Smooth muscle cell (in vitro differentiated cells): ENCODE measurements around the gene TACR1. TPM values are rescaled to one million over a fixed set of nuclear protein-coding genes. Genes with fewer than 3 reads are reported as not detected.
A peak's percentile ranks its signal among the peaks of the same experiment; 100 is the strongest.

Experiments used
- DNase-seq: peaks from one replicate; lab custom pipeline; 2025; ENCODE audit not compliant: unreplicated experiment; lab: John Stamatoyannopoulos, UW
- H2AFZ ChIP-seq: fragments of 200-600 bp; sonication (generic); 2 replicates; pipeline ENCODE4 v1.6.0; 2016; ENCODE audit warnings: antibody characterized with exemption, low read depth, mild to moderate bottlenecking
- H3F3A ChIP-seq: fragments of 200-600 bp; sonication (generic); 2 replicates; pipeline ENCODE4 v1.6.0; 2017; ENCODE audit warnings: antibody characterized with exemption, low read depth
- H3K27ac ChIP-seq: fragments of 200-600 bp; sonication (generic); 2 replicates; pipeline ENCODE4 v1.5.1; 2016; ENCODE audit warnings: low read depth, mild to moderate bottlenecking
- H3K27me3 ChIP-seq: fragments of 200-600 bp; sonication (generic); 2 replicates; pipeline ENCODE4 v1.6.1; 2016; ENCODE audit warnings: low read depth, mild to moderate bottlenecking
- H3K36me3 ChIP-seq: fragments of 200-600 bp; sonication (generic); 2 replicates; pipeline ENCODE4 v1.5.1; 2016; ENCODE audit warnings: low read depth
- H3K4me1 ChIP-seq: fragments of 200-600 bp; sonication (generic); 2 replicates; pipeline ENCODE4 v1.5.1; 2016; ENCODE audit warnings: low read depth
- H3K4me2 ChIP-seq: fragments of 200-600 bp; sonication (generic); 2 replicates; pipeline ENCODE4 v1.6.0; 2016; ENCODE audit warnings: mild to moderate bottlenecking
- H3K4me3 ChIP-seq: fragments of 200-600 bp; sonication (generic); 2 replicates; pipeline ENCODE4 v1.5.1; 2016; ENCODE audit warnings: mild to moderate bottlenecking
- H3K79me2 ChIP-seq: fragments of 200-600 bp; sonication (generic); 2 replicates; pipeline ENCODE4 v1.6.0; 2016; ENCODE audit warnings: low read depth, mild to moderate bottlenecking
- H3K9ac ChIP-seq: fragments of 200-600 bp; sonication (generic); 2 replicates; pipeline ENCODE4 v1.6.0; 2016; ENCODE audit warnings: low read depth
- H3K9me3 ChIP-seq: fragments of 200-600 bp; sonication (generic); replicated peaks from 2 replicates; pipeline ENCODE4 v1.5.1; 2016; ENCODE audit warnings: low read depth
- H4K20me1 ChIP-seq: fragments of 200-600 bp; sonication (generic); 2 replicates; pipeline ENCODE4 v1.6.0; 2016; ENCODE audit warnings: low read depth
- WGBS: methylation state at CpG from one replicate; pipeline ENCODE4 v1.1.7; 2016; ENCODE audit warnings: low lambda C conversion rate; 5-methylcytosine and 5-hydroxymethylcytosine counted together
- polyA plus RNA-seq: library from polyadenylated mRNA; unstranded; fragments of >200 nt; fragmentation: Nextera tagmentation; extraction: Ambion mirVana; gene quantifications from 2 replicates; pipeline ENCODE4 v1.2.1, GENCODE V29; 2016
- total RNA-seq: library from RNA; depleted of rRNA; stranded (reverse); fragments of >200 nt; gene quantifications from 2 replicates; pipeline ENCODE4 v1.2.3, GENCODE V29; 2014
- TF ChIP-seq, protein P1 (sequence below): fragments of 200-600 bp; sonication (generic); IDR thresholded peaks from 2 replicates; pipeline ENCODE4 v1.5.1; 2017; ENCODE audit warnings: borderline replicate concordance, mild to moderate bottlenecking, antibody characterized with exemption; ENCODE audit not compliant: insufficient read depth, poor library complexity, severe bottlenecking

Gene TACR1
- total and polyA plus RNA-seq, 2 experiments from 2014 or later, result 0.93 to 4.5 TPM

DNA sequence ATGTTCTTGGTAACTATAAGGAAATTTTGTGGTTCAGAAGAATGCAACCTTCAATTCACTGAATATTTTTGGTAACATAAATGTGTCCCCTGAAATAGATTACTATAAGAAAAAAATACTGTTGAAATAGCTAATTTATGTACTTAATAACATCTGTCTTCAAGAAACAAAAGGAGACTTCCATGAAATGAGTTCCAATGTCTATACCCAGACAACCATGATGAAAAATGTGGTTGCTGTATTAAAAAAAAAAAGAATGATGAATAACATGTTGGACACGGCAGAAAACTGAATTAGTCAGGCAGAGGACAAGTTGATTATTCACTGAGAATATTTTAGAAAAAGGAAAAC lies 98.5 kb downstream of the TACR1 start:
- H3K27me3 ChIP-seq, result no peaks in the 10 kb centered on the region
- H3K9me3 ChIP-seq, result no peaks in the 10 kb centered on the region
- H3F3A ChIP-seq, result peaks cover 12% of the 10 kb centered on the region
- H2AFZ ChIP-seq, result no peak overlapping the region
- no peak overlapping the region for H3K4me3 ChIP-seq
- no peak overlapping the region for H3K9ac ChIP-seq
- peak overlapping the region; percentile 25 for H3K4me2 ChIP-seq
- H4K20me1 ChIP-seq, result no peaks in the 10 kb centered on the region
- peak overlapping the region; percentile 79 for H3K27ac ChIP-seq
- DNase-seq, result no peak
- no peaks in the 10 kb centered on the region for H3K79me2 ChIP-seq
- peaks cover 3% of the 10 kb centered on the region for H3K4me1 ChIP-seq
- H3K36me3 ChIP-seq, result no peaks in the 10 kb centered on the region
- 63% methylated on average over 1 of the region's 1 CpG for WGBS
- TF ChIP-seq, protein P1, sequence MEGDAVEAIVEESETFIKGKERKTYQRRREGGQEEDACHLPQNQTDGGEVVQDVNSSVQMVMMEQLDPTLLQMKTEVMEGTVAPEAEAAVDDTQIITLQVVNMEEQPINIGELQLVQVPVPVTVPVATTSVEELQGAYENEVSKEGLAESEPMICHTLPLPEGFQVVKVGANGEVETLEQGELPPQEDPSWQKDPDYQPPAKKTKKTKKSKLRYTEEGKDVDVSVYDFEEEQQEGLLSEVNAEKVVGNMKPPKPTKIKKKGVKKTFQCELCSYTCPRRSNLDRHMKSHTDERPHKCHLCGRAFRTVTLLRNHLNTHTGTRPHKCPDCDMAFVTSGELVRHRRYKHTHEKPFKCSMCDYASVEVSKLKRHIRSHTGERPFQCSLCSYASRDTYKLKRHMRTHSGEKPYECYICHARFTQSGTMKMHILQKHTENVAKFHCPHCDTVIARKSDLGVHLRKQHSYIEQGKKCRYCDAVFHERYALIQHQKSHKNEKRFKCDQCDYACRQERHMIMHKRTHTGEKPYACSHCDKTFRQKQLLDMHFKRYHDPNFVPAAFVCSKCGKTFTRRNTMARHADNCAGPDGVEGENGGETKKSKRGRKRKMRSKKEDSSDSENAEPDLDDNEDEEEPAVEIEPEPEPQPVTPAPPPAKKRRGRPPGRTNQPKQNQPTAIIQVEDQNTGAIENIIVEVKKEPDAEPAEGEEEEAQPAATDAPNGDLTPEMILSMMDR, result no peak

GRCh38 chr2:75100011-75100800 lies 99.1 kb downstream of the TACR1 start:
- DNase-seq, result no peak
- H3K4me3 ChIP-seq, result no peak overlapping the region
- H3K4me2 ChIP-seq, result peak overlapping the region; percentile 54

DNA sequence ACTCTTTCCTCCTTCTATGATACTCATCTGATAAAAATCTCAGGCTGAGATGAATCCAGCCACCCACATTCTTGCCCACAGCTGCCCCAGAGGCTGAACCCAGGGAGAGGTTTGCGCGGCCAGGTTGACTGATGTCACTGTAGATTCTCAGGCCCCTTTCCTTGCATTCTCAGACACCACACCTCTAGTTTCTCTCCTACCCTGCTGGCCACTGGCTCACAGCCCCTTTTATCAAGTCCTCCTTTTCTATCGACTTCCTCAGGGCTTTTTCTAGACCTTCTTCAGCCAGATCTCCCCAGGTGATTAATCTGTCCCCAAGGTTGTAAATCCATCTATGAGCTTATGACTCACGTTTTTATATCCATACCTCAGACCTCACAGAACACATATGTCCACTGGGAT lies 99.8 kb downstream of the TACR1 start:
- peak overlapping the region; percentile 54 for H3K4me2 ChIP-seq
- no peaks in the 10 kb centered on the region for H3K27me3 ChIP-seq
- TF ChIP-seq, protein P1, result no peak
- WGBS, result 55% methylated on average over 4 of the region's 4 CpGs
- H3F3A ChIP-seq, result peaks cover 12% of the 10 kb centered on the region
- no peak overlapping the region for H2AFZ ChIP-seq
- H3K36me3 ChIP-seq, result no peaks in the 10 kb centered on the region
- H3K9ac ChIP-seq, result peak overlapping the region; percentile 21
- H3K9me3 ChIP-seq, result no peaks in the 10 kb centered on the region
- no peak overlapping the region for H3K4me3 ChIP-seq
- no peaks in the 10 kb centered on the region for H4K20me1 ChIP-seq
- no peak for DNase-seq
- peaks cover 3% of the 10 kb centered on the region for H3K4me1 ChIP-seq
- H3K79me2 ChIP-seq, result no peaks in the 10 kb centered on the region
- H3K27ac ChIP-seq, result peak overlapping the region; percentile 79

More at GRCh38 chr2:75100011-75100800, 99.1 kb downstream of the TACR1 start:
- Histone ChIP-seq H3K4me1 (peaks cover 3% of the 10 kb centered on the region), H3F3A (peaks cover 12% of the 10 kb centered on the region), H3K36me3 (no peaks in the 10 kb centered on the region), H3K27me3 (no peaks in the 10 kb centered on the region), H4K20me1 (no peaks in the 10 kb centered on the region), H3K79me2 (no peaks in the 10 kb centered on the region), H3K9me3 (no peaks in the 10 kb centered on the region), H2AFZ (no peak overlapping the region), H3K9ac (peak overlapping the region; percentile 21), H3K27ac (peak overlapping the region; percentile 79)
- 26% methylated on average over 3 of the region's 3 CpGs for WGBS
- TF ChIP-seq, protein P1, result no peak

DNA sequence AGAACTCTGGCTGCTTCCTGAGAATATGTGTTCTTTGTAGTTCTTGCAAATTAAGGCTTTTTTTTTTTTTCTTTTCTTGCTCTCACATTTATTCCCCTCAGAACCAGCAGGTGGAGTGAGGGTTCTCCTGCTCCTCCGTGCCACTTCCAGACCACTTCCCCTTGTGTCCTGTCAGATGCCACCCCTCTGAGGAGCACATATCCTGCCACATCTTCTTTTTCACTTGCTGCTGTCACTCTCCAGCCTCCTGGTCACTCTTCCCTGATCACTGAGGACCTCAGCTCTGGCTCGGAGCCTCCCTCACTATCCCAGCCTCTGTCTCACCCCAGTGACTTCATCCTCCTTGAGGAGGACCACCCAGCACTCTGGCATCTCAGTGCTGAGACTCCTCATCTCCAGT lies 100.5 kb downstream of the TACR1 start:
- H4K20me1 ChIP-seq, result no peaks in the 10 kb centered on the region
- peaks cover 12% of the 10 kb centered on the region for H3F3A ChIP-seq
- H3K36me3 ChIP-seq, result no peaks in the 10 kb centered on the region
- 39% methylated on average over 2 of the region's 2 CpGs for WGBS
- peaks cover 3% of the 10 kb centered on the region for H3K4me1 ChIP-seq
- no peaks in the 10 kb centered on the region for H3K27me3 ChIP-seq
- H3K4me3 ChIP-seq, result no peak overlapping the region
- TF ChIP-seq, protein P1, result peak; percentile 38
- H3K9me3 ChIP-seq, result no peaks in the 10 kb centered on the region
- no peak overlapping the region for H2AFZ ChIP-seq
- H3K27ac ChIP-seq, result peak overlapping the region; percentile 79
- peak overlapping the region; percentile 54 for H3K4me2 ChIP-seq
- no peak for DNase-seq
- no peak overlapping the region for H3K9ac ChIP-seq
- H3K79me2 ChIP-seq, result no peaks in the 10 kb centered on the region
